ENCODE results near the gene UCN3. TPM values are rescaled to one million over a fixed set of nuclear protein-coding genes. Genes with fewer than 3 reads are reported as not detected.

The UCN3 gene
- not detected in 2 replicates for total RNA-seq

DNA sequence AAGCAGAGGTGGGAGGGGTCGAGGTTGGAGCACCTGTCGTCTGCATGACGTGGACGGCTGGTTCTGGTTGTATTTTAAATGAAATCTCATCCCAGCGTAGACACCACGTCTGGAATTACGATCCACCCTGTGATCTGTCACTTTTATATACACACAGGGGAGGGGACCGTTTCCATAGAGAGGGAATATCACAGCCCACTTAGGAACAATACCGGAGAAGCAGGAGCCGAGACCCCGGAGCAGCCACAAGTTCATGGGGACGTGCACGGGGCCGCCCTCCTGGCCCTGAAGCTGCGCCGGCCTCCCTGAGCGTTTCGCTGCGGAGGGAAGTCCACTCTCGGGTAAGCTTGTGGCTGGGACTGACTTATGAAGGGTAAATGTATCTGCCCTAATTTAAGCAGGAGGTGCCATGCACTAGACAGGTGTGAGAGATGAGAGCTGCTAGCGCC lies at the start of gene UCN3:
TSS of gene UCN3 (plus strand) at position 77 of the 449 bp plus-strand sequence. CDS start 8,755 bp downstream, outside the sequence.

GRCh38 chr10:5404208-5405041 lies 39.7 kb downstream of the UCN3 start, which contains the start of gene TUBAL3:
TSS of gene TUBAL3 (minus strand) at chr10:5404828. CDS start at chr10:5404792, 36 bp downstream.

DNA sequence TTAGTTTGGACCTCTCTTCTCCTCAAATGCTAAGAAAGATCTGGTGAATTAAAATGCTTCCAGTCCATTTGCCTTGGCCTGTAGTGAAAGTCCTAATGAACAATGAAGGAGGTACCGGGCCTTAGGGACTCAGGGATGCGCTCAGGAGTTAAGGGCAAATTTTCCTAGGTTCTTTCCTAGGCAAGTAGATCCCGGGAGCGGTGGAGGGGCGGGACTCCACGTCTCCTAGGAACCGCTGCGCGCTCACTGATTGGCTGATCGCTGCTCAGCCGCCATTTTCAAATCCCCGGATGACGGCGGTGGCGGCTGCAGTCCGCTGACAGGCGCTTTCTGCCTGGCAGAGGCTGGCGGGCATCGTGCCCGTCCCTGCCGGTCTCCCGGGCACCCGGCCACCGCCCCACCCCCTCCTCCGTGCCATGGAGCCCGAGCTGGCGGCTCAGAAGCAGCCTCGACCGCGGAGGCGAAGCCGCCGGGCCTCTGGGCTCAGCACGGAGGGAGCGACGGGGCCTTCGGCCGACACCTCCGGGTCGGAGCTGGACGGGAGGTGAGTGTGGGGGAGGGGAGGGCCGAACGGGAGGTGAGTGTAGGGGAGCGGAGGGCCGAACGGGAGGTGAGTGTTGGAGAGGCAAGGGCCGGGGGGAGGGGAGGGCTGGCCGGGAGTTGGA lies 47.6 kb downstream of the UCN3 start, which contains the start of gene NET1:
TSS of gene NET1 (plus strand) at position 281 of the 665 bp plus-strand sequence. CDS start at position 417, 136 bp downstream.

Other genes starting within 250 kb of the UCN3 start
- gene AKR1C8, start 179.8 kb upstream of the UCN3 start, total RNA-seq = not detected in 2 replicates
- gene AKR1C4, start 168.1 kb upstream of the UCN3 start, total RNA-seq = not detected in 2 replicates
- not detected in 2 replicates for gene TUBAL3, start 39.9 kb downstream of the UCN3 start, total RNA-seq
- gene NET1, start 47.6 kb downstream of the UCN3 start, total RNA-seq = 44.7 and 49.7 TPM in 2 replicates
- not detected in 2 replicates for gene CALML5, start 134.6 kb downstream of the UCN3 start, total RNA-seq
- 0.12 TPM in 1 of 2 replicates, not detected in the other for gene CALML3, start 160.0 kb downstream of the UCN3 start, total RNA-seq

Data from hair follicle dermal papilla cell (primary cell).